ENCODE measurements around the gene TMEM123.

- no peak for TF ChIP-seq CTCF (IDR thresholded peaks at IDR 0.05; ENCODE audit: low read length)
- no peak for TF ChIP-seq EZH2 (IDR thresholded peaks at IDR 0.05; ENCODE audit: borderline replicate concordance, low read length)
Observed at GRCh38 chr11:102468616-102469195, 16.1 kb upstream of the TMEM123 start.

Measured in OCI-LY1 (cell line).